GM12891 (cell line): Measurements from ENCODE around the gene VPS13C.

Experiments
- PAX5 ChIP-seq: IDR thresholded peaks from 2 replicates; pipeline ENCODE4 v1.6.1; 2011; ENCODE audit warnings: low read length, moderate library complexity, mild to moderate bottlenecking; ENCODE audit not compliant: insufficient read depth, severe bottlenecking
- POLR2A ChIP-seq: IDR thresholded peaks from 2 replicates; pipeline ENCODE4 v1.6.1; 2011; ENCODE audit warnings: low read depth, low read length, control low read depth
- TAF1 ChIP-seq: IDR thresholded peaks from 2 replicates; pipeline ENCODE4 v1.6.1; 2011; ENCODE audit warnings: low read depth, low read length, control low read depth

- TF ChIP-seq PAX5 (no peak), POLR2A (no peak), TAF1 (no peak)
These were observed 33.6 kb downstream of the VPS13C start for GRCh38 chr15:62026487-62027262.
